Mucosa of stomach (tissue), 1 donor: Measurements from ENCODE around the gene MAML3.
A peak's percentile ranks its signal among the peaks of the same experiment; 100 is the strongest.

Experiments
- H3K27me3 ChIP-seq: one replicate; pipeline ENCODE4 v1.7.0; 2013; ENCODE audit warnings: mild to moderate bottlenecking, low read length; ENCODE audit not compliant: control insufficient read depth, insufficient read depth
- H3K36me3 ChIP-seq: one replicate; pipeline ENCODE4 v1.7.0; 2013; ENCODE audit warnings: low read length; ENCODE audit not compliant: control insufficient read depth, insufficient read depth
- H3K4me1 ChIP-seq: one replicate; pipeline ENCODE4 v1.7.0; 2013; ENCODE audit warnings: mild to moderate bottlenecking, low read length; ENCODE audit not compliant: control insufficient read depth, insufficient read depth
- H3K4me3 ChIP-seq: one replicate; pipeline ENCODE4 v1.7.0; 2013; ENCODE audit warnings: low read length
- H3K9ac ChIP-seq: one replicate; pipeline ENCODE4 v1.7.0; 2013; ENCODE audit warnings: mild to moderate bottlenecking, low read length, moderate library complexity
- H3K9me3 ChIP-seq: one replicate; pipeline ENCODE4 v1.7.0; 2013; ENCODE audit warnings: mild to moderate bottlenecking, low read length, moderate library complexity; ENCODE audit not compliant: control insufficient read depth
- donor health status: Pancreatic carcinoma.

Gene MAML3

GRCh38 chr4:140020457-140021361 is 133.3 kb downstream of the MAML3 start:
- H3K9ac ChIP-seq = no peak overlapping the region
- no peaks in the 10 kb centered on the region for H3K9me3 ChIP-seq
- H3K4me3 ChIP-seq = no peak overlapping the region
- H3K27me3 ChIP-seq = no peaks in the 10 kb centered on the region
- peaks cover 36% of the 10 kb centered on the region for H3K4me1 ChIP-seq
- no peaks in the 10 kb centered on the region for H3K36me3 ChIP-seq

- peaks cover 36% of the 10 kb centered on the region for H3K4me1 ChIP-seq
- H3K4me3 ChIP-seq = no peak overlapping the region
- H3K9ac ChIP-seq = peak overlapping the region; percentile 13
- no peaks in the 10 kb centered on the region for H3K9me3 ChIP-seq
- H3K36me3 ChIP-seq = no peaks in the 10 kb centered on the region
- H3K27me3 ChIP-seq = no peaks in the 10 kb centered on the region
Measured at GRCh38 chr4:140019619-140020347, 134.2 kb downstream of the MAML3 start.

GRCh38 chr4:140018931-140019618 is 134.9 kb downstream of the MAML3 start:
- no peaks in the 10 kb centered on the region for H3K27me3 ChIP-seq
- H3K4me1 ChIP-seq = peaks cover 36% of the 10 kb centered on the region
- H3K4me3 ChIP-seq = no peak overlapping the region
- no peak overlapping the region for H3K9ac ChIP-seq
- H3K9me3 ChIP-seq = no peaks in the 10 kb centered on the region
- no peaks in the 10 kb centered on the region for H3K36me3 ChIP-seq

DNA sequence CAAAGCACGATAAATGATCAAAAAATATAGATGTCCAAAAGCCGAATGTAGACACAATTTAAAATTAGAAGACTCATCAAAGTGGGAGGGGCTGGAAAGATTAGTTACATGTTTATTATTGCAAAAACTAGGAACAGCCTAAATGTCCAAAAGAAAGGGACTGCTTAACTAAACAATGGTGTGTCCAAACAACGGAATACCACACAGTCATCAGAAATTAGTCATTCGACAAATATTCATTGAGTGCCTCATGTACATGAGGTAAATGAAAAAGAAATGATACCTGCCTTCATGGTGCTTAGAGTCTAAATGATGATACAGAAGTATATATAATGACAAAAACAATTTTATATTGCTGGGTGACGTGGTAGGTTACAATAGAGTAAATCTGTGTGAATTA is 139.7 kb downstream of the MAML3 start:
- H3K9ac ChIP-seq = no peak overlapping the region
- no peak overlapping the region for H3K4me3 ChIP-seq
- no peaks in the 10 kb centered on the region for H3K36me3 ChIP-seq
- H3K4me1 ChIP-seq = peaks cover 21% of the 10 kb centered on the region
- H3K27me3 ChIP-seq = no peaks in the 10 kb centered on the region
- no peaks in the 10 kb centered on the region for H3K9me3 ChIP-seq

GRCh38 chr4:140012688-140013486 is 141.1 kb downstream of the MAML3 start:
- no peaks in the 10 kb centered on the region for H3K27me3 ChIP-seq

DNA sequence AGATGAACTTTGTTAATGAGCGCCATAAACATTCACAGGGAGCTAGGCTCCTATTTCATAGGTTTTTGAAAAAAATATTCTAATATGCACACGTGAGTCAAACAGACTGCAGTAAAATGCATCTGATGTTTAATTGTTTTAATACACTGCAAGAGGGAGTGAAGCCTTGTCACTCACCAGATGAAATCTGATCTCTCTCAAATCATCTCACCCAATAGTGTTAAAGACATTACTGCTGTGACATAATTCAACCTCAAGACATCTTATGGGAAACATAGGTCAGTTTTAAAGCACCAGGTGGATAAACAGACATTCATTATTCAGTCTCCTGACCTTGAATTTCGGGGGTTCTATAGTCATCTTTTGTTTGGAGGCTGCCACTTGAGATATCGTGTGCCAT is 148.3 kb downstream of the MAML3 start:
- H3K27me3 ChIP-seq = no peaks in the 10 kb centered on the region
- no peaks in the 10 kb centered on the region for H3K36me3 ChIP-seq

More at GRCh38 chr4:140012688-140013486, 141.1 kb downstream of the MAML3 start:
- H3K4me3 ChIP-seq = no peak overlapping the region
- H3K9me3 ChIP-seq = no peaks in the 10 kb centered on the region
- no peak overlapping the region for H3K9ac ChIP-seq
- H3K36me3 ChIP-seq = no peaks in the 10 kb centered on the region
- H3K4me1 ChIP-seq = peaks cover 16% of the 10 kb centered on the region

GRCh38 chr4:140004922-140005627 is 148.9 kb downstream of the MAML3 start:
- no peaks in the 10 kb centered on the region for H3K4me1 ChIP-seq
- peak overlapping the region; percentile 36 for H3K9ac ChIP-seq
- H3K4me3 ChIP-seq = no peak overlapping the region
- H3K27me3 ChIP-seq = no peaks in the 10 kb centered on the region
- H3K36me3 ChIP-seq = no peaks in the 10 kb centered on the region
- H3K9me3 ChIP-seq = no peaks in the 10 kb centered on the region

More for the DNA sequence above, 148.3 kb downstream of the MAML3 start:
- no peak overlapping the region for H3K4me3 ChIP-seq
- no peaks in the 10 kb centered on the region for H3K4me1 ChIP-seq
- no peak overlapping the region for H3K9ac ChIP-seq
- no peaks in the 10 kb centered on the region for H3K9me3 ChIP-seq

DNA sequence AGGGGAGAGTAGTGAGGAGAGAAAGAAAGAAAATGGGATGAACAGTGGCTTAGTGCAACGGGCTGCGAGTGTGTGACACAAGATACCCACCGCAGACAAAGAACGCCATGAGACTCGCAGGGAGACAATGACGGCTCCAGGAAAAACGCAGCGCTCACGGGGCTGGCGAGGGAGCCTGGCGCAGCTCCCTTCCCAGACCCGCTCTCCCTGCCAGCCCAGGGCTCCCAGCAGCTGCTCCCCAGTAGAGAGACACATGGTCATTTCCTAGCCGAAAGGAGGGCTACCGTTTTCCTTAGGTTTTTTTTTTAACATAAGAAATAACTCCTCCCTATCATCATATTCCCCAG is 149.5 kb downstream of the MAML3 start:
- Histone ChIP-seq H3K4me1 (no peaks in the 10 kb centered on the region), H3K36me3 (no peaks in the 10 kb centered on the region), H3K27me3 (no peaks in the 10 kb centered on the region), H3K4me3 (no peak overlapping the region), H3K9ac (peak overlapping the region; percentile 36), H3K9me3 (no peaks in the 10 kb centered on the region)

DNA sequence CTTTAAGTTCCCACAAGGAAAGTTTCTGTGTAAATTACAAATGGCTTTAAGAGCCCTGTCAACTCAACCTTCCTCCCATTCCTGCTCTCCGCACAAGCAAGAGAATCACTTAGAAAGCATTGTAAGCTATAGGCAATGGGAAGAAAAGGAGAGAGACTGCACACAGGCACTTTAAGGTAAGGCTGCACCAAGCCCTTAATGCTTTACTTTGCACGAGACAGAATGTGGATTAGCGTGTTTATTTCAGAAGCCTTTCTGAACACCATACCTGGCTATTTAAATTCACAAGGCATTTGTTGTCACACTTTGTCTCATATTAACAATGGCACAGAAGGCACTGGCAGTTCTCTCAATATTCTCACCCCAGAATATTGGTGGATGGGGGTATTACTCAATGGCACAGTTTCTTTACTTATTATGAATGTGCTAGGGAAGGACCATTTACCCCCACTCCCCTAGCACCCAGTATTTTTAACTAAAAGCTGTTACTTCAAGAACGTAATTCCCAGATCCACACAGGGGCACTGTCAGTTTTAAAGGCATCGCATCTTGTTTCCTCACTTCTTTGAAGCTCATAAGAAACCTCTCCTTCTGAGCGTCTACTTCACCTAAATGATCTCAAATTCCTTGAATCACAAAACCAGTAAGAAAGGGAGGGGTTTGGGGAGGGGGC is 150.0 kb downstream of the MAML3 start:
- Histone ChIP-seq H3K36me3 (no peaks in the 10 kb centered on the region), H3K9ac (peak overlapping the region; percentile 36), H3K4me1 (no peaks in the 10 kb centered on the region), H3K4me3 (no peak overlapping the region), H3K27me3 (no peaks in the 10 kb centered on the region), H3K9me3 (no peaks in the 10 kb centered on the region)

- no peak overlapping the region for H3K9ac ChIP-seq
- no peaks in the 10 kb centered on the region for H3K9me3 ChIP-seq
- no peaks in the 10 kb centered on the region for H3K4me1 ChIP-seq
- H3K27me3 ChIP-seq = no peaks in the 10 kb centered on the region
- no peaks in the 10 kb centered on the region for H3K36me3 ChIP-seq
- no peak overlapping the region for H3K4me3 ChIP-seq
Measured at GRCh38 chr4:140000232-140000631, 153.8 kb downstream of the MAML3 start.
